Breast epithelium (tissue), 4 donors: ENCODE results near the gene NAMPT. TPM values are rescaled to one million over a fixed set of nuclear protein-coding genes. Genes with fewer than 3 reads are reported as not detected.

Experiments used
- DNase-seq, 2 donors: peaks; one replicate each; pipeline ENCODE4 v3.0.0-alpha.2; 2019; ENCODE audit warnings: low spot score in 2 of 2
- H3K27ac ChIP-seq, 2 donors: fragments of 200-600 bp; sonication (generic) in 1 of 2; one replicate each; pipeline ENCODE4 v1.5.1; 2016 to 2019; ENCODE audit warnings: mild to moderate bottlenecking in 1 of 2
- H3K27me3 ChIP-seq, 2 donors: fragments of 200-600 bp; sonication (generic) in 1 of 2; one replicate each; pipeline versions ENCODE4 v1.5.1 to v1.6.0; 2017 to 2019; ENCODE audit warnings: control low read depth in 1 of 2, mild to moderate bottlenecking in 1 of 2
- H3K36me3 ChIP-seq: fragments of 200-600 bp; one replicate; pipeline ENCODE4 v1.5.1; 2019
- H3K4me1 ChIP-seq, 2 donors: fragments of 200-600 bp; sonication (generic); one replicate each; pipeline ENCODE4 v1.5.1; 2016 to 2019; ENCODE audit warnings: control low read depth in 1 of 2
- H3K4me3 ChIP-seq, 3 donors: fragments of 200-600 bp; sonication (generic); 1 replicate in 2 of 3; 2 replicates in 1 of 3; pipeline ENCODE4 v1.5.1; 2016 to 2019; ENCODE audit warnings: mild to moderate bottlenecking in 3 of 3, moderate library complexity in 2 of 3
- H3K9me3 ChIP-seq, 2 donors: fragments of 200-600 bp; sonication (generic) in 1 of 2; one replicate each; pipeline ENCODE4 v1.5.1; 2016 to 2019; ENCODE audit warnings: control low read depth in 1 of 2
- CTCF ChIP-seq, 3 donors: fragments of 450-650 bp; IDR thresholded peaks; one replicate each; pipeline ENCODE4 v1.5.1; 2016 to 2017; ENCODE audit warnings: antibody characterized with exemption in 3 of 3, mild to moderate bottlenecking in 3 of 3, moderate library complexity in 3 of 3
- POLR2A ChIP-seq: fragments of 450-650 bp; IDR thresholded peaks from one replicate; pipeline ENCODE4 v1.6.1; 2016; ENCODE audit warnings: antibody characterized with exemption, mild to moderate bottlenecking, moderate library complexity
- POLR2AphosphoS5 ChIP-seq, 3 donors: sonication (generic); formaldehyde crosslinking; IDR thresholded peaks; one replicate each; pipeline ENCODE4 v1.6.1; 2017; ENCODE audit warnings: antibody characterized with exemption in 3 of 3
- intact Hi-C: fragments of 100-400 bp; cut with DNase I; formaldehyde crosslinking; loops from one replicate; pipeline ENCODE4 v1.15.1; 2023; ENCODE audit warnings: low total_unique reads
- total RNA-seq, 3 donors: library from RNA; depleted of rRNA; stranded (reverse); fragments of >200 nt; gene quantifications; one replicate each; pipeline ENCODE4 v1.1.0, GENCODE V29; 2016

Gene NAMPT
- total RNA-seq, 3 donors from 2014 or later, result 195 to 751 (median 536) TPM

GRCh38 chr7:106294334-106294733 lies 9.6 kb upstream of the NAMPT start:
- DNase-seq, result no peak
- no peak for TF ChIP-seq POLR2AphosphoS5 (IDR thresholded peaks at IDR 0.05)
- TF ChIP-seq POLR2A, result no peak
- TF ChIP-seq CTCF (IDR thresholded peaks at IDR 0.05), result no peak
- Histone ChIP-seq H3K27ac (no peak overlapping the region), H3K4me1 (no peaks in the 10 kb centered on the region), H3K9me3 (no peaks in the 10 kb centered on the region), H3K4me3 (no peak overlapping the region), H3K36me3 (no peaks in the 10 kb centered on the region), H3K27me3 (no peaks in the 10 kb centered on the region)
- intact Hi-C loops, result no loop called here

DNA sequence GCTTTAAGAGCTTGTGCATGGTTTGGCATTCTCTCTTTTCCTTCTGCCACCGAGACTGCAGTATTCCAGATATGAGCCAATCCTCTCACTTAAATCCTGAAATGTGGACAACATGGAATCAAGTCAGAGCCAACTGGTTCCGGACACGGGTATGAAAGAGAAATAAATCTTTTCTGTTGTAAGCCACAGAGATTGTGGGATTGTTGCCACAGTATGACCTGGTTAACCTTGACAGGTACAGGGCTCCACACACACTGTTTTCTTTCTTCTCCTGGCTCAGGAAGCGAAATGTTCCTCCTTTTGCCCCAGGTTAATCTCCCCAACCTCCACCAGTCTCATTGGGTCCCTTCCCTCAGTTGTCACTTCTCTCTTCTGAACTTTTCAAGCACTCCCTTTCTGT lies 6.5 kb upstream of the NAMPT start:
- no peak for DNase-seq
- H3K27ac ChIP-seq, result peak overlapping the region; percentile 40 to 64
- H3K9me3 ChIP-seq, result no peaks in the 10 kb centered on the region
- no peak for TF ChIP-seq CTCF (IDR thresholded peaks at IDR 0.05)
- no peak for TF ChIP-seq POLR2A
- TF ChIP-seq POLR2AphosphoS5 (IDR thresholded peaks at IDR 0.05), result no peak
- no peak overlapping the region for H3K4me3 ChIP-seq
- H3K27me3 ChIP-seq, result no peaks in the 10 kb centered on the region
- intact Hi-C loops, result no loop called here
- no peaks in the 10 kb centered on the region for H3K36me3 ChIP-seq
- no peaks in the 10 kb centered on the region for H3K4me1 ChIP-seq

GRCh38 chr7:106290319-106290718 lies 5.5 kb upstream of the NAMPT start:
- no peaks in the 10 kb centered on the region for H3K4me1 ChIP-seq
- H3K4me3 ChIP-seq, result no peak overlapping the region
- intact Hi-C loops, result no loop called here
- peak overlapping the region in 1 of 2 donors; percentile 64 for H3K27ac ChIP-seq
- no peaks in the 10 kb centered on the region for H3K27me3 ChIP-seq
- DNase-seq, result no peak
- H3K36me3 ChIP-seq, result no peaks in the 10 kb centered on the region
- H3K9me3 ChIP-seq, result no peaks in the 10 kb centered on the region
- TF ChIP-seq POLR2A (no peak), POLR2AphosphoS5 (IDR thresholded peaks at IDR 0.05) (no peak), CTCF (IDR thresholded peaks at IDR 0.05) (no peak)

GRCh38 chr7:106289848-106290247 lies 5.1 kb upstream of the NAMPT start:
- TF ChIP-seq CTCF (IDR thresholded peaks at IDR 0.05) (no peak), POLR2AphosphoS5 (IDR thresholded peaks at IDR 0.05) (no peak), POLR2A (no peak)
- Histone ChIP-seq H3K4me1 (no peaks in the 10 kb centered on the region), H3K4me3 (no peak overlapping the region), H3K9me3 (no peaks in the 10 kb centered on the region), H3K27ac (peak overlapping the region in 1 of 2 donors; percentile 30), H3K27me3 (no peaks in the 10 kb centered on the region), H3K36me3 (no peaks in the 10 kb centered on the region)
- no peak for DNase-seq
- intact Hi-C loops, result no loop called here

DNA sequence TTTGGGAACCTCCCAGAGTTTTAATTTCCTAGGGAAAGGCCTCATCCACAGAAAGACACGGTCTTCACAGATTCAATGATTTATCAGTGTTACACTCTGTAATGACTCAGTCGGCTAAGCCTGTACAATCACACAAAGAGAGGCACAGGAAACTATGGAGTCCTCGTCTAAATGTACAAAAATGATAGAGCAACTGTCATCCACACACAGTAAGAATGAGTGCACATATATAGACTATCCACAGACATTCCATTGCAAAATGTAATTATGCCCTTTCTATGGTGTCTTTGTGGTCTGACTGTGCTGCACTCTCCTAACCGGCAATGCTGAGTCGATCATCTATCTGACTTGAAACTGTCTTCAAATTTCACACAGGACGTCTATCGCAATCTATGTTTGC lies 3.5 kb upstream of the NAMPT start:
- intact Hi-C loops, result no loop called here

More for the DNA sequence above, 3.5 kb upstream of the NAMPT start:
- no peak for DNase-seq
- Histone ChIP-seq H3K9me3 (no peaks in the 10 kb centered on the region), H3K27me3 (no peaks in the 10 kb centered on the region), H3K4me1 (no peaks in the 10 kb centered on the region), H3K36me3 (no peaks in the 10 kb centered on the region), H3K4me3 (no peak overlapping the region), H3K27ac (no peak overlapping the region)
- TF ChIP-seq POLR2A, result no peak
- TF ChIP-seq CTCF (IDR thresholded peaks at IDR 0.05), result no peak
- no peak for TF ChIP-seq POLR2AphosphoS5 (IDR thresholded peaks at IDR 0.05)
